HG02623 (cell line): ENCODE results near the gene RIF1.
A peak's percentile ranks its signal among the peaks of the same experiment; 100 is the strongest.
"Not testable (repeated sequence)": the region's sequence is repeated elsewhere in the genome, so short reads cannot be mapped to it uniquely, and the experiment has no call there.

Source experiments
- ATAC-seq: cut with Tn5 transposase; IDR thresholded peaks from one replicate; pipeline ENCODE4 v1.9.1; 2021; ENCODE audit warnings: moderate library complexity; ENCODE audit not compliant: unreplicated experiment

The RIF1 gene

DNA sequence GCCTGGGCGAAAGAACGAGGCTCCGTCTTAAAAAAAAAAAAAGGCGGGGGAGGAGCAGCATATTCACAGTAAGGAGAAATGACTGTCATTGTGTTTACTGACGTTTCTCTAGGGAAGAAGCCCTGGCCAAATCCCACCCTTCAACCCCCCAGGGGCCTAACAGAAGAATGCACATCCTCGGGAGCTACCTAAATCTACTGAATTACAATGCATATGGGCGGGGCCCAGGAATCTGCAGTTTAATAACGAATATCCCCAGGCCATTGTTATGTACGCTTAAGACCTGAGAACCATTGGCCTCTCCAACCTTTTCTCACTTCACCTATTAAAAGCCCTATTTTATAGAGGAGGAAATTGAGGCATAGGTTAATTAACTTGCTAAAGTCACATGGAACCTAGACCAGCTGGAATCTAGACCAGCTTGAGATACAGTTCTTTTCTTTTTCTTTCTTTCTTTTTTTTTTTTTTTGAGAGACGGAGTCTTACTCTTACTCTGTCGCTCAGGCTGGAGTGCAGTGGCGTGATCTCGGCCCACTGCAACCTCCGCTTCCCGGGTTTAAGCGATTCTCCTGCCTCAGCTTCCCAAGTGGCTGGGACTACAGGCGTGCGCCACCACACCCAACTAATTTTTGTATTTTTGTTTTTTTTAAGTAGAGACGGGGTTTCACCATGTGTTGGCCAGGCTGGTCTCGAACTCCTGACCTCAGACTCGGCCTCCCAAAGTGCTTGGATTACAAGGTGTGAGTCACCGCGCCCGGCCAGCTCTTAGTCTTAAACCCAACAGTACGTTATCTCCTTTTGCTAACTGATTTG is 708 bp upstream of the RIF1 start:
- ATAC-seq, result no peak

DNA sequence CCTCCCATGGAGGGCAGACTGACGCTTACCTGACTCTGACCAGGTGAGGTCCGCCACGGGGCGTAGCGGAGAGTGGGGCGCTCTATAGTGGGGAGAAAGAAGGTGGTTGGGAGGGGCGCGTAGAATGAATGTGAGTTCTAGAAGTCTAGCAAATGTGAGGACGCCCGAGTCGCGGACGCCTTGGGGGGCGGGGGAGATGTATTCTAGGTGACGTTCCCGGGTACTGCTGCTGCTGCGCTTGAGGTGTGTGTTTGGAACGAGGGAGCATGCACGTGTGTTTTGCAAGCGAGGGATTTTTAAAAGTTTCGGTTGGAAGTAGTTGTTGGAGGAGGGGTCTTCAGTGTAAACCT is 758 bp downstream of the RIF1 start:
- ATAC-seq, result peak; percentile 37

DNA sequence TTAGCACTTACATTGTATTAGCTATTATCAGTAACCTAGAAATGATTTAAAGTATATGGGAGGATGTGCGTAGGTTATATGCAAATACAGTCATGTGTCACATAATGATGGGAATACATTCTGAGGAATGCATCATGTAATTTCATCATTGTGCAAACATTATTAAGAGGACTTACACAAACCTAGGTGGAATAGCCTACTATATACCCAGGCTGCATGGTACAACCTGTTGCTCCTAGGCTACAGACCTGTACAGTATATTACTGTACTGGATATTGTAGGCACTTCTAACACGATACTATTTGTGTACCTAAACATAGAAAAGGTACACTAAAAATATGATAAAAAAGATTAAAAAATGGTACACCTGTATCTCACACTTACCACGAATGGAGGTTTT is 7.9 kb downstream of the RIF1 start:
- ATAC-seq, result no peak

DNA sequence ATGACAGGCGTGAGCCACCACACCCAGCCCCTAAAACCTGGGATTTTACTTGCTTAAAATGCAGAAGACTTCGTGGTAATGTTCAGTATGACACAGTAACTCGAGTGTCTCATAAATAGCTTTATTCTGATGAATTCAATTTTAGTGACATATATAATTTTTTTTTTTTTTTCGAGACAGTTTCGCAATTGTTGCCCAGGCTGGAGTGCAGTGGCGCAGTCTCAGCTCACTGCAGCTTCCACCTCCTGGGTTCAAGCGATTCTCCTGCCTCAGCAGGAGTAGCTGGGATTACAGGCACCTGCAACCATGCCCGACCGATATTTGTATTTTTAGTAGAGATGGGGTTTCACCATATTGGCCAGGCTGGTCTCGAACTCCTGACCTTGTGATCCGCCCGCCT is 12.0 kb downstream of the RIF1 start:
- not testable (repeated sequence) for ATAC-seq

DNA sequence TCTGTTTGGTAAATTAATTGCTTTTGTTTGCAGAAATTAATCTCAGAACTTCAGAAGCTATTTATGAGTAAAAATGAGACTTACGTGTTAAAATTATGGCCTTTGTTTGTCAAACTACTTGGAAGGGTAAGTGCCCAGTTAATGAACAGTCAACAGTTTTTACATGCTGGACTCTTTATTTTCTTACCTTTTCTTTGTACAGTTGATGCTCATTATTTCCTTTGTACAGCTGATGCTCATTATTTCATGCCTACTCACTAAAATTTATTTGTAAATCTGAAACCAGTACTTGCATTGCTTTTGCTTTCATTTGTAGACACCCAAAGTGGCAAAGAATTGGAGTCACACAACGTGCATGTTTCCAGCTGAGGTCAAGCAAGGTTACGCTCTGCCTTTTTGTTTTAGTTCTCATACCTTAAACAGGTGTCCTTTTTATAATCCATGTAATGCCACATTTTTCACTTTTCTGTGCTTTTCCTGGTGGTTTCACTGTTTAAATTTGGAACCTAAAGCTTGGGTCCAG is 13.3 kb downstream of the RIF1 start:
- ATAC-seq, result peak; percentile 85

DNA sequence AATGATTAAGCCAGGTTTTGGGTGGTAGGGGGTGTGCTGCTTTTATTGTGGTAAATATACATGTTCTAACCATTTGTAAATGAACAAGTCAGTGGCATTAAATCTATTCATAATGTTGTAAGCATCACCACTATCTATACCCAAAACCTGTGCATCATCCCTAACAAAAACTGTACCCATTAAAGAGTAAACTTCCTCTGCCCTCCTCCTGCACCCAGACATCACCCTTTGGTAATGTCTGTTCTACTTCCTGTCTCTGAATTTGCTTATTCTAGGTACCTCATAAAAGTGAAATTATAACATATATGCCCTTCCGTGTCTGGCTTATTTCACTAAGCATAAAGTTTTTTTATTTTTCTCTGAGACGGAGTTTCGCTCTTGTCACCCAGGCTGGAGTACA is 14.1 kb downstream of the RIF1 start:
- no peak for ATAC-seq

DNA sequence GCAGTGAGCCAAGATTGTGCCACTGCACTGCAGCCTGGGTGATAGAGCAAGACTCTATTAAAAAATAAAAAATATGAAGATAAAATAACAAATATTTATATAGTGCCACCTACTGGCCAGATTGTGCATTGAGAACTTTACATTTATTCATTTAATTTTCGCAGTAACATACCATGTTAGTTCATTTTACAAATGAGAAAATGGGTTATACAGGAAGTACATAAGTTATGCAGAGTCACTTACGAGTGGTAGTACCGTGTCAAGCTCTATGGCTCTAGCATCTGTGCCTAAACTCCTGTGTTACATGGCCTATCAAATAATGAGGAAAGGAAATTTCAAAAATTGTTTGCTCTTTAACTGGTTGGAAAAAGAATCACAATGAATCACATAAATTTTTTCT is 27.9 kb downstream of the RIF1 start:
- no peak for ATAC-seq

DNA sequence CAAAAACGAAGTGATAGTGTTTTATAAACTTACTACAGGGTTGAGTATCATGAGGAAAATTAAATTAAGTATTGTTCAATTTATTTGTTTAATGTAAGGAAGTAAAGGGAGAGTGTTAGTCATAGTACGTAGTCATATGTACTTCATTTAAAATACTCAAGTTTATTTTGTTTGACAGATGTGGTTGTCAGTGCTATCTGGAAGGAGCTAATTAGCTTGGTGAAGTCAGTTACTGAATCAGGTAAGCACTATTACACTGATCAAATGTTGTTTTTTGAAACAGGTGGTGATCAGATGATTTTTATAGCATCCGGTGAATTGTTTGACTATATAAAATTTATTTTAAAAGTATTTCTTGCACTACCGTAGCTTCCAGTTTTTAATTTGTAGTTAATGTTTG is 28.8 kb downstream of the RIF1 start:
- ATAC-seq, result no peak

DNA sequence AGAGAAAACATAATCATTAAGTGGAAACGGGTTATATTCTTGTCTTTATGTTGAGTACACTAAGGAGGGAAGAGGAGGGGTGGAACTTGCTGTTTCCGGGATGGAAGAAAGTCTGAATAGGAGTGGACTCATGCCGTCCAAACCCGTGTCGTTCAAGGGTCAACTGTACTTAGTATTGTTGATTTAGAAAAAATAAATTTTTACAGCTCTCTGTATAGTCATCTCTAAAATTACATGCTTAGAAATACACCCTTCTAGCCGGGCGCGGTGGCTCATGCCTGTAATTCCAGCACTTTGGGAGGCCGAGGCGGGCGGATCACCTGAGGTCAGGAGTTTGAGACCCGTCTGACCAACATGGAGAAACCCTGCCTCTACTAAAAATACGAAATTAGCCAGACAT is 29.4 kb downstream of the RIF1 start:
- no peak for ATAC-seq

DNA sequence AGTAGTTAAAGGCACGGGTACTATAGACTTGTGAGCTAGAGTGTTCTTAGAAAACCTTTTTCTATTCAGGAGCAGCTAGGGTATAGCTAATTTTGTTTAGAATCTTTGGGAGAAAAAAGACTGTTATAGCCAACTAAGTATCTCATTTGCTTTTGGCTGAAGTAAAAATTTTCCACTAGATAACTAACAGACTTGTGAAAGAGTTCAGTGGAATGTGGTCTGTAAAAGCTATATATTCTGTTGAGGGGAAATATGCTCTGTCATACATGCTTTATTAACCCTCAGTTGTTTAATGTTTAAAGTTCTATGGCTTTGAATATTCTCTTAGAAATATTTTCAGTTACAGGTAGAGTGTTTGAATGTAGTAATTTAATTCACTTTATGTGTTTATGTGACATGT is 49.7 kb downstream of the RIF1 start:
- no peak for ATAC-seq

DNA sequence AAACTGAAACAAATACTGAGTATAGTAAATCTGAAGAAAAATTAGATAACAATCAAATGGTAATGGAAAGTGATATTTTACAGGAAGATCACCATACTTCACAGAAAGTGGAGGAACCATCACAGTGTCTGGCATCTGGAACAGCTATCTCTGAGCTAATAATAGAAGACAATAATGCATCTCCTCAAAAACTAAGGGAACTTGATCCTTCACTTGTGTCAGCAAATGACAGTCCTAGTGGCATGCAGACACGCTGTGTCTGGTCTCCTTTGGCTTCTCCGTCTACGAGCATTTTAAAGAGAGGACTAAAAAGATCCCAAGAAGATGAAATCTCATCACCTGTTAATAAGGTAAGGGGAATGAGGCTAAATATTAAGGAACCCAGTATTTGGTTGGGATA is 56.1 kb downstream of the RIF1 start:
- ATAC-seq, result no peak

DNA sequence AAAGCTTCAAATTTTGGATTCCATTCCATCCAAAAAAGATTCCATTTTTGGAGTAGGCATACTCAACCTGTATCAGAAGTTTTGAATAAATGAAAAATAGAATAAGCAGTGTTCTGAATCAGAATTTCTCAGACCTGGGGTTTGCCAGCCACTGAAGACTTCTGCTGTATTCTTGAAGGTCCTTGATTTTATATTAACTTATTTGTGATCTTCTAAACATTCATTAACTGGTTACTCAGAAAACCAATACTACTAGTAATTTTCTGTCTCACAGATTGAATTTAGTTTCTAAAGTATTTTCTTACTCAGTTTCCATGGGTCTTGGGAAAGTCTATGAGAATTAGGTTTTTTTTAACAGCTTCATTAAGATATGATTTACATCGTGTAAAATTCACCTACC is 60.9 kb downstream of the RIF1 start:
- ATAC-seq, result no peak

DNA sequence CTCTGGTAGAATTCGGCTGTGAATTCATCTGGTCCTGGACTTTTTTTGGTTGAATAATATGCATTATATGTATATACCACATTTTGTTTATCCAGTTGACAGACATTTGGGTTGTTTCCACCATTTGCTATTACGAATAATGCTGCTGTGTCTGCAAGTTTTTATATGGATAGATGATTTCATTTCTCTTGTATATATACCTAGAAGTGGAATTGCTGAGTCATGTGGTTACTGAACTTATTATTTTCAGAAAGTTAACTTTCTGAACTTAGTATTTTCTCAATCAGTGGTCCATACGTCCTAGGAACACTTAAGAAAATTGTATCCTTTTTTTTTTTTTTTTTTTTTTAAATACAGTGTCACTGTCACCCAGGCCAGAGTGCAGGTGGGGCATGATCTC is 63.3 kb downstream of the RIF1 start:
- no peak for ATAC-seq

DNA sequence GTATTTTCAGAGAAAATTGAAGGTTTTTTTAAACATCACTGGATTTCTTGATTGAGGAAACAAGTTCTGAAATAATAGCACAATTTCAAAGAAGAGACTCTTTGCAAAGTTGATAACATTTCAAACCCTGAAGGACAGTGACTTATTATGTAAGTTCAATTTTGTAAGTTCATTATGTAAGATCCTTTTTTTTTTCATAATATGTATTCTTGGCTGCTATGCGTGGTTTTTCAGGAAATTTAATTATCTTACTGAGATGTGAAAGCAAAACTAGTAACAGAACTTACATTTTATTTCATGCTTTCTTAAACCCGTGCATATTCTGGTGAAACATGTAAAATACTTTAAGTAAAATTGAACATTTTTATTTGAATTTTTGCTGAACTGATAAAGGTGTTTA is 65.4 kb downstream of the RIF1 start:
- ATAC-seq, result no peak

DNA sequence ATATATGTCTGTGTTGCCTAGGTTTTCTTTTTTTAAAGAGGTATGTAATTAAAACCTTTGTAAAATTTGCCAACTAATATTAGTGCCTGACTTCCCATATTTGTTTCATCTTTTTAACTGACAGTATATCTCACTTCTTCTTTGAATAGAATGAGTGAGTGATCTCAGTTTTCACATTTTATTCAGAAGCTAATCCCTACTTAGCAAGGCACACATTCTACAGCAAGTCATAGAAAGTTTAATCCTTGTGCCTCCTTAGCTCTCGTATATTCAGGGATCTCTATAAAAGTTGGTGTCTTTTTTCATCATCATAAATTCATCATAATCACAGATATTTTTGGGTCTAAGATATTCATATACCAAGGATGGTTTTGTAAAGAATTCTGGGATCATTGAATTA is 66.6 kb downstream of the RIF1 start:
- no peak for ATAC-seq

DNA sequence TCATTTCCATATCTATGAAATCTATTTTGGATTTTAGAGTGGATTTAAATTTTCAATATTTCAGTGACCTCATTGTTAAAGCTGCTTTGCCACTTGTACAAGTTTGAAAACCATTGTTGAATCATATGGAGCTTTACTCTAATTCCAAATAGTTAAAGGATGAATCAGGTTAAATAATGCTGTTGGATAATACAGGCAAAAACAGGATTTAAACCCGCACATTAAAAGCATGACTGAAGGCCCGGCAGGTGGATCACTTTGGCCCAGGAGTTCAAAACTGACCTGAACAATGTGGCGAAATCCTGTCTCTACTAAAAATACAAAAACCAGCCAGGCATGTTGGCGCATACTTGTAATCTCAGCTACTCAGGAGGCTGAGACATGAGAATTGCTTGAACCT is 68.3 kb downstream of the RIF1 start:
- no peak for ATAC-seq

DNA sequence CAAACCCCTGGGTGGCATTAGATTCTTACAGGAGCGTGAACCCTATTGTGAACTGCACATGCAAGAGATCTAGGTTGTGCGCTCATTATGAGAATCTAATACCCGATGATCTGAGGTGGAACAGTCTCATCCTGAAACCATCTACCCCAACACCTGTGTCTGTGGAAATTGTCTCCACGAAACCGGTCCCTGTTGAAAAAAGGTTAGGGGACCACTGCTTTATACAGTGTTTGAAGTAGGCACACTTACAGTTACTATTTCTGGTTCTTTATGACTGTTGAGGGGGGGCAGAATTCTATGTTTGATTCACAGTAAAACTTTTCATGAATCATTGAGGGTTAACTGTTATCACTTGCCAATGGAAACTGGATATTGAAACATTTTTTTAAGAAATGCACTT is 72.0 kb downstream of the RIF1 start:
- no peak for ATAC-seq

DNA sequence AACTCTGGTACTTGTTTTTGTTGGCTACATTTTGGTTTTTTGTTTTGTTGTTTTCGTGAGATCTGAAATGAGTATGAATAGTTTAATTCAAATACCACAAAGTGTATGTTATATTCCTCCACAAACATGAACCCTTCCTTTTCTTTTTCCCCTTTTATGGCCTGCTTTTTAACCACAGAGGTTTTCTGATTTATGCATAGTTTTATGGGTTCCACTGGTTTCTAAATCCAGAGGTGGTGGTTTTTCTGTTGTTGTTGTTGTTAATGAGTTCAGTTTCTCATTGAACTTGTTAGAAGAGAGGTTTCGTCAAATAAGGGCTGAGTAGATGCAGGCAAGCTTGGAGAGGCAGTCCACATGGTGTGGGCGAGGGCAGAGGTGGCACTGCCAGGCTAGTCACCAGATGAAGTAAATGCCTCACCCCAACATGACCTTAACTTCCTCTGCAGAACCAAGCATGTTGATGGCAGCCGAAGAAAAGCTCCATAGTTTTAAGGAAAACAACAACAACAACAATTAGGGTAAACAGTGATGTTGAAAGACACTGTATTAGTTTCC is 72.5 kb downstream of the RIF1 start:
- ATAC-seq, result no peak

DNA sequence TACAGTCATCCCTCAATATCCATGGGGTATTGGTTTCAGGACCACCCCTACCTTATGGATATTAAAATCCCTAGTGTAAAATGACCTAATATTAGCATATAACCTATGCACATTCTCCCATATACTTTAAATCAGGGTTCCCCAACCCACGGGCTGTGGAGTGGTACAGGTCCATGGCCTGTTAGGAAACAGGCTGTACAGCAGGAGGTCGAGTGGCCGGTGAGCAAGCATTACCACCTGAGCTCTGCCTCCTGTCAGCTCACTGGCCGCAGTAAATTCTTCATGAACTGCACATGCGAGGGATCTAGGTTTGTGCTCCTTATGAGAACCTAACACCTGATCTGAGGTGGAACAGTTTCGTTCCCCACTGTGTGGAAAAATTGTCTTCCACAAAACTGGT is 73.8 kb downstream of the RIF1 start:
- no peak for ATAC-seq

DNA sequence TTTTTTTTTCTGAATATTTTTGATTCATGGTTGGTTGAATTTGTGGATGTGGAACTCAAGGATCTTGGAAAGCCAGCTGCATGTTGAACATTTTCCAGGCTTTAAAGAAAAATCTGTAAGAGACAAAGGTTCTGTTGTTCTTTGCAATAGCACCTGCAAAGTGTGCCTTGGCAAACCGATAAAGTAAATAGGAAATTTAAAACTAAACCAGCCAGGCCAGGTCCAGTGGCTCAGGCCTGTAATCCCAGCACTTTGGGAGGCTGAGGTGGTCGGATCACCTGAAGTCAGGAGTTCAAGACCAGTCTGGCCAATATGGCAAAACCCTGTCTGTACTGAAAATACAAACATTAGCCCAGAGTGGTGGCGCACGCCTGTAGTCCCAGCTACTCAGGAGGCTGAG is 74.4 kb downstream of the RIF1 start:
- ATAC-seq, result no peak

DNA sequence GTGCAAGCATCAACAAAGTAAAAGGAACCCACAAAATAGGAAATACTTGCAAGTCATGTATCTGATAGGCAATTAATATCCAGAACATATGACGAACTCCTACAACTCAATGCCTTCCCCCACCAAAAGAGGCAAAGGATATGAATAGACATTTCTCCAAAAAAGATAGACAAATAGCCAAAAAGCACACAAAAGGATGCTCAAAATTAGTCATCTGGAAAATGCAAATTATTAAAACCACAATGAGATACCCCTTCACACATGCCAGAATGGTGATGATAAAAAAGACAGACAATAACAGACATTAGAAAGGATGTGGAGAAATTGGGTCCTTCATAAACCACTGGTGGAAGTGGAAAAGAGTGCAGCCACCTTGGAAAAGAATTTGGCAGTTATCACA is 76.4 kb downstream of the RIF1 start:
- no peak for ATAC-seq

DNA sequence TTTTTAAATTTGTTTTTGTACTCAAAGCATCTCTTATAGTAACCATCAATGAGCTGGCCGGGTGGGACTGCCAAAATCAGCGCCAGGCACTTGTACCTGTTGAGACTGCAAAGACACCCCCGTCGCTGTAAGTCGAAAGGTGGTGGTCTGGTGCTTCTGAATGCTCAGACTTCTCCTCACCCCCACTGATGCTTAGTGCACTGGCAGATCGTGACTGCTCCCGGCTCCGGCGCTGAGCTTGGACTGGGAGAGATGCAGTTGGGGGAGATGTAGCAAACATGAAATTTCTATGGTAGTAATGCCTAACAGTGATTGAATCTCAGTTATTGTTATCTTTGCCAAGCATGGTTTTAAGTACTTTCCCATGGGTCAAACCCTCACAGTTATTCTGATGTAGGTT is 80.6 kb downstream of the RIF1 start:
- ATAC-seq, result no peak

DNA sequence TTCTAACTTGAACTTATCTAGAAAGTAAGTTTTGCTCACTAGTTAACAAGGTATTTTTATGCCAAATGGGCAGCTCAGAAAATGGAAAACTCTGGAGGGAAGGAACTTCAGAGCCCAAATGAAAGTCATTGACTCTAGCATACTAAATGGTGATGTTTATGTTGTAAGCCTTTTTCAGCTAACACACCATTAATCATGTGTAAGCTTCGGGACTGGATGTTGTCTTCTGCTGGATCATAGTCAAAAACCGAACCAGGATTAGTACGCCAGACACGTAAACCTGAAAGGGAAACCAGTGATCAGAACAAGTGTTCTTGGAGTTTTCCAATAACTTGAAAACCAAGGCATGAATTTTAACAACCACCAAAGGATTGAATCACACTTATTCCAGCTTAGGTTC is 81.8 kb downstream of the RIF1 start:
- no peak for ATAC-seq
